Spleen (tissue), 11 donors: ENCODE results near the gene SMARCD3. TPM values are rescaled to one million over a fixed set of nuclear protein-coding genes. Genes with fewer than 3 reads are reported as not detected.

Experiments used
- DNase-seq: peaks from one replicate; pipeline ENCODE4 v3.0.0-alpha.2; 2020
- H3K27ac ChIP-seq, 8 donors: fragments of 200-600 bp; sonication (generic) in 7 of 8; 1 replicate in 4 of 8; 2 replicates in 4 of 8; pipeline versions ENCODE4 v1.5.0 to v1.8.0; 2016 to 2021; ENCODE audit warnings: inconsistent platforms in 4 of 8, mild to moderate bottlenecking in 4 of 8, moderate library complexity in 1 of 8
- H3K27me3 ChIP-seq, 7 donors: fragments of 200-600 bp; sonication (generic) in 6 of 7; replicated peaks in 1 of 7; 1 replicate in 4 of 7; 2 replicates in 3 of 7; pipeline versions ENCODE4 v1.5.0 to v1.8.0; 2016 to 2021; ENCODE audit warnings: inconsistent platforms in 3 of 7, mild to moderate bottlenecking in 1 of 7
- H3K36me3 ChIP-seq, 6 donors: fragments of 200-600 bp; sonication (generic) in 5 of 6; 1 replicate in 4 of 6; 2 replicates in 2 of 6; pipeline versions ENCODE4 v1.5.0 to v1.8.0; 2016 to 2021; ENCODE audit warnings: inconsistent platforms in 2 of 6
- H3K4me1 ChIP-seq, 6 donors: fragments of 200-600 bp; sonication (generic) in 5 of 6; 1 replicate in 3 of 6; 2 replicates in 3 of 6; pipeline versions ENCODE4 v1.5.0 to v1.8.0; 2016 to 2021; ENCODE audit warnings: inconsistent platforms in 3 of 6
- H3K4me3 ChIP-seq, 8 donors: fragments of 200-600 bp; sonication (generic) in 7 of 8; 1 replicate in 4 of 8; 2 replicates in 4 of 8; pipeline versions ENCODE4 v1.5.0 to v1.8.0; 2016 to 2021; ENCODE audit warnings: inconsistent platforms in 4 of 8, mild to moderate bottlenecking in 4 of 8, moderate library complexity in 2 of 8
- H3K9me3 ChIP-seq, 8 donors: fragments of 200-600 bp; sonication (generic) in 7 of 8; 1 replicate in 4 of 8; 2 replicates in 4 of 8; pipeline versions ENCODE4 v1.5.0 to v1.8.0; 2016 to 2021; ENCODE audit warnings: inconsistent platforms in 4 of 8
- CTCF ChIP-seq, 11 experiments: fragments of 200-600 bp in 7 of 11; fragments of 450-650 bp in 4 of 11; sonication (generic) in 4 of 11; IDR thresholded peaks in 8 of 11; conservative IDR thresholded peaks in 3 of 11; 1 replicate in 7 of 11; 2 replicates in 4 of 11; pipeline versions ENCODE4 v1.4.0 to v1.8.0; 2016 to 2021; ENCODE audit warnings: antibody characterized with exemption in 11 of 11, inconsistent platforms in 4 of 11, mild to moderate bottlenecking in 1 of 11
- POLR2A ChIP-seq, 3 donors: fragments of 450-650 bp; IDR thresholded peaks; one replicate each; pipeline ENCODE4 v1.5.1; 2017; ENCODE audit warnings: antibody characterized with exemption in 3 of 3, mild to moderate bottlenecking in 1 of 3
- POLR2AphosphoS5 ChIP-seq, 3 donors: sonication (generic); formaldehyde crosslinking; IDR thresholded peaks; one replicate each; pipeline ENCODE4 v1.5.1; 2017; ENCODE audit warnings: antibody characterized with exemption in 3 of 3
- WGBS, 5 donors: extraction: QIAGEN DNeasy Blood & Tissue Kit in 3 of 5; methylation state at CpG; one replicate each; pipeline versions ENCODE4 v1.1.5 to v1.1.7; 2013 to 2018; 5-methylcytosine and 5-hydroxymethylcytosine counted together
- intact Hi-C: fragments of 100-400 bp; cut with DNase I; formaldehyde crosslinking; loops from one replicate; pipeline ENCODE4 v1.15.0; 2023; ENCODE audit warnings: low total_unique reads
- polyA plus RNA-seq, 3 donors: library from polyadenylated mRNA; stranded (reverse); fragments of 200-250 nt; gene quantifications; one replicate each; pipeline ENCODE4 v1.2.1, GENCODE V29; 2013
- total RNA-seq, 7 donors: library from RNA; depleted of rRNA in 3 of 7; stranded (reverse); fragments of >200 nt in 3 of 7; fragmentation: NEBNext Ultra II Directional in 4 of 7; extraction: Animal tissue kit (Norgen Biotek cat#: 25700) in 4 of 7; gene quantifications; one replicate each; pipeline versions ENCODE4 v1.1.0 to v1.2.1, GENCODE V29; 2016 to 2021
- donor health status: healthy with polysubstance abuse.
- donor health status: DM: no; HTN: no; CAD: no; lungs with moderate emphysema.
- donor health status: DM: no; HTN: no; CAD: no.
- donor health status: Bipolar disorder and iron deficiency.
- donor health status: healthy.
- donor health status: DM: no; HTN: no; CAD: no.
- donor health status: DM: yes; HTN: yes; CAD: no.

Gene SMARCD3
- total and polyA plus RNA-seq, 10 donors = 8.8 to 40.2 (median 16.5) TPM

DNA sequence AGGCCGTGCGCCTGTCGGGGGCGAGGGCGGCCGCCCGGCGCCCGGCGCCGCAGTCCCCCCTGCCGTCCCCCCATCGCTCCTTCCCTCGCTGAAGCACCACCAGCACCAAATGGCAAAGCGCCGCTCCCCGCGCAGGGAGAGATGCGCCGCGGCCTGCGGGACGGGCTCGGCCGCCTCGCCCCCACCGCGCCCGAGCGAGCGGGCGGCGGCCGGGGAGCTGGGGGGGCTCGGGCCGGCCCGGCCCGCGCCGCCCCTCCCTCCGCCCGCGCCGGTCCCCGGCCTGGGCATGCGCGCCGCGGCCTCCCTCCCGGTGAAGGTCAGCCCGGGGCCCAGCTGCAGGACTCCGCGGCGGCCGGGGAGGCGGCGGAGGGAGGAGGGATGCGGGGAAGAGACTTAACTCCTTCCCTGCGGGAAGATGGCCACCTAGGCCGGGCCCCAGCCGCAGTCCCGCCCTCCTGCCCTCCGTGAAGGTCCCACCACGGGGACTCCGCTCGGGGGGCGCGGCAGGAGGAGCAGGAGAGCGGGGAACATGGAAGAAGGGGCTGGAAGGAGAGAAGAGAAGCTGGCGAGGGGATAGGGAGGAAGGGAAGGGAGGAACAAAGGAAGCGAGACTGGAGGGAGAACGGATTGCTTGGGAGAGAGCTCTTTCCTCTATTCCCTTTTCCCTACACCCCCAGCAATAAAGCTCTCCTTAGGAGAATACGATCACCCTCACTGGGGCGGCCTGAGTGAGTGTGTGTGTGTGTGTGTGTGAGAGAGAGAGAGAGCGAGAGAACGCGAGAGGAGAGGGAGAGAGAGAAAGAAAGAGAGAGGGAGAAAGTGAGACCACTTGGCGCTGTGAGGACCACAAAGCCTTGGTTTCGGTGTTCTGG is 3.4 kb upstream of the SMARCD3 start:
- Histone ChIP-seq H3K4me1 (peaks cover 15 to 61% (median 51%) of the 10 kb centered on the region in 6 donors), H3K4me3 (peak overlapping the region; percentile 34 to 74 (median 44)), H3K27me3 (peaks cover 0 to 90% (median 4%) of the 10 kb centered on the region in 7 donors), H3K9me3 (no peaks in the 10 kb centered on the region), H3K36me3 (no peaks in the 10 kb centered on the region), H3K27ac (peak overlapping the region; percentile 53 to 84 (median 76))
- TF ChIP-seq POLR2A (IDR thresholded peaks at IDR 0.05) (no peak), POLR2AphosphoS5 (IDR thresholded peaks at IDR 0.05) (peak; percentile 34 to 72 (median 57))
- no peak for DNase-seq
- intact Hi-C loops = no loop called here
- WGBS, 5 donors = 4 to 10% (median 5%) methylated on average over 37 to 79 of the region's 79 CpGs

- H3K4me1 ChIP-seq = peaks cover 16 to 67% (median 54%) of the 10 kb centered on the region in 6 donors
- intact Hi-C loops = no loop called here
- no peaks in the 10 kb centered on the region for H3K36me3 ChIP-seq
- H3K9me3 ChIP-seq = no peaks in the 10 kb centered on the region
- no peak for TF ChIP-seq POLR2A (IDR thresholded peaks at IDR 0.05)
- TF ChIP-seq POLR2AphosphoS5 (IDR thresholded peaks at IDR 0.05) = no peak
- TF ChIP-seq CTCF (IDR thresholded peaks at IDR 0.05 in 8 of 11, conservative IDR thresholded peaks at IDR 0.05 in 3 of 11) = no peak
- H3K4me3 ChIP-seq = peak overlapping the region in 7 of 8 donors; percentile 7 to 74 (median 45)
- WGBS, 5 donors = 8 to 12% (median 10%) methylated on average over 7 to 19 of the region's 19 CpGs
- H3K27ac ChIP-seq = peak overlapping the region in 7 of 8 donors; percentile 46 to 84 (median 73)
- H3K27me3 ChIP-seq = peaks cover 0 to 90% (median 4%) of the 10 kb centered on the region in 7 donors
- DNase-seq = no peak
Measured at GRCh38 chr7:151251328-151251688, 2.8 kb upstream of the SMARCD3 start.

GRCh38 chr7:151250181-151251132 is 2.0 kb upstream of the SMARCD3 start:
- intact Hi-C loops = no loop called here
- peaks cover 20 to 76% (median 59%) of the 10 kb centered on the region in 6 donors for H3K4me1 ChIP-seq
- 58 to 74% (median 64%) methylated on average over 6 to 7 of the region's 7 CpGs for WGBS, 5 donors
- H3K9me3 ChIP-seq = no peaks in the 10 kb centered on the region
- peak overlapping the region in 6 of 8 donors; percentile 77 to 84 (median 79) for H3K27ac ChIP-seq
- DNase-seq = no peak
- no peaks in the 10 kb centered on the region for H3K36me3 ChIP-seq
- H3K27me3 ChIP-seq = peaks cover 0 to 98% (median 4%) of the 10 kb centered on the region in 7 donors
- peak overlapping the region in 2 of 8 donors; percentile 45 to 74 for H3K4me3 ChIP-seq
- no peak for TF ChIP-seq POLR2A (IDR thresholded peaks at IDR 0.05)

DNA sequence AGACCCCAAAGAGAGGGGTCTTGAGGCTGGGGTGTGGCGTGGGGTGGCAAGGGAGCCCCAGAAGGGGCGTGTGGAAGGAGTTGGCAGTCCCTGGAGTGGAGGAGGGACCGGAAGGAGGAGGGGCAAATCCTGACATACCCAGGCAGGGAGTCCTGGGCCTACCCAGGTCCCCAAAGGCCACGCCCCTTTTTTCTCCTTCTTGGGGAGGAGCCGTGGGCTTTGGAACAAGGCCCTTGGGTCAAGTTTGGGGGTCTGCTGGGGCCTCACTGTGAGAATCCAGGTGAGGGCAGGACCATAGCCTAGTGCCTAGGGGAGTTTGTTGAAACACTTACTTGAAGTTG is 1.2 kb upstream of the SMARCD3 start:
- DNase-seq = no peak
- Histone ChIP-seq H3K9me3 (no peaks in the 10 kb centered on the region), H3K27ac (peak overlapping the region in 7 of 8 donors; percentile 77 to 84 (median 79)), H3K4me1 (peaks cover 26 to 83% (median 67%) of the 10 kb centered on the region in 6 donors), H3K27me3 (peaks cover 0 to 99% (median 9%) of the 10 kb centered on the region in 7 donors), H3K36me3 (no peaks in the 10 kb centered on the region), H3K4me3 (peak overlapping the region in 4 of 8 donors; percentile 50 to 76 (median 52))
- intact Hi-C loops = loop anchor here (10.0 kb wide), 1 partner anchor 55 kb away; no protein-coding TSS in a partner anchor
- WGBS, 5 donors = 19 to 39% (median 32%) methylated on average over 4 to 5 of the region's 5 CpGs
- no peak for TF ChIP-seq POLR2A (IDR thresholded peaks at IDR 0.05)
- no peak for TF ChIP-seq CTCF (IDR thresholded peaks at IDR 0.05 in 8 of 11, conservative IDR thresholded peaks at IDR 0.05 in 3 of 11)
- TF ChIP-seq POLR2AphosphoS5 (IDR thresholded peaks at IDR 0.05) = no peak
